AG08396 (cell line): ENCODE measurements around the gene PHKB.

Source experiments
- DNase-seq: peaks from one replicate; pipeline ENCODE4 v3.0.0; 2012; ENCODE audit warnings: low spot score, mixed read lengths

PHKB gene

GRCh38 chr16:47731252-47731651 lies 270.1 kb downstream of the PHKB start:
- DNase-seq: peak; percentile 77

- DNase-seq: no peak
Observed at GRCh38 chr16:47732122-47732521, 271.0 kb downstream of the PHKB start.

GRCh38 chr16:47732523-47733111 lies 271.5 kb downstream of the PHKB start:
- DNase-seq: peak; percentile 69

- no peak for DNase-seq
Observed at GRCh38 chr16:47734081-47734857, 273.1 kb downstream of the PHKB start.

GRCh38 chr16:47734987-47735594 lies 274.0 kb downstream of the PHKB start:
- DNase-seq: no peak

GRCh38 chr16:47750371-47750770 lies 289.2 kb downstream of the PHKB start:
- DNase-seq: no peak
